Panc1 (cell line): ENCODE data around the gene GLRX5.

Experiments
- CTCF ChIP-seq: fragments of 450-650 bp; IDR thresholded peaks from 2 replicates; pipeline ENCODE4 v1.5.1; 2017; ENCODE audit warnings: mild to moderate bottlenecking
- POLR2AphosphoS5 ChIP-seq: IDR thresholded peaks from 2 replicates; pipeline ENCODE4 v1.6.1; 2012; ENCODE audit warnings: mild to moderate bottlenecking, low read depth, low read length, moderate library complexity

- TF ChIP-seq CTCF (no peak), POLR2AphosphoS5 (no peak)
Measured at GRCh38 chr14:95515596-95516552, 19.0 kb upstream of the GLRX5 start.
